Heart left ventricle (tissue), 16 donors: ENCODE results near the gene REEP5. TPM values are rescaled to one million over a fixed set of nuclear protein-coding genes. Genes with fewer than 3 reads are reported as not detected.

Source experiments
- ATAC-seq, 4 donors: fragments of 200-7000 bp; cut with Tn5 transposase; one replicate each; pipeline ENCODE4 v1.9.1; 2020 to 2022; ENCODE audit warnings: moderate library complexity in 4 of 4, mild to moderate bottlenecking in 3 of 4, moderate number of reproducible peaks in 1 of 4
- DNase-seq, 5 donors: peaks; one replicate each; pipeline ENCODE4 v3.0.0-alpha.2; 2020
- H3K27ac ChIP-seq, 12 donors: fragments of 200-600 bp; sonication (generic) in 4 of 12; one replicate each; pipeline versions ENCODE4 v1.5.0 to v1.8.0; 2016 to 2022; ENCODE audit warnings: mild to moderate bottlenecking in 2 of 12
- H3K27me3 ChIP-seq, 9 donors: fragments of 200-600 bp; sonication (generic) in 2 of 9; one replicate each; pipeline versions ENCODE4 v1.5.1 to v1.8.0; 2016 to 2022; ENCODE audit warnings: mild to moderate bottlenecking in 3 of 9
- H3K36me3 ChIP-seq, 9 donors: fragments of 200-600 bp; sonication (generic) in 2 of 9; one replicate each; pipeline versions ENCODE4 v1.5.0 to v1.8.0; 2018 to 2022; ENCODE audit warnings: mild to moderate bottlenecking in 2 of 9
- H3K4me1 ChIP-seq, 12 donors: fragments of 200-600 bp; sonication (generic) in 4 of 12; one replicate each; pipeline versions ENCODE4 v1.5.0 to v1.8.0; 2016 to 2022; ENCODE audit warnings: mild to moderate bottlenecking in 3 of 12
- H3K4me3 ChIP-seq, 12 donors: fragments of 200-600 bp; sonication (generic) in 4 of 12; one replicate each; pipeline versions ENCODE4 v1.5.0 to v1.8.0; 2017 to 2022; ENCODE audit warnings: mild to moderate bottlenecking in 9 of 12, moderate library complexity in 4 of 12
- H3K9me3 ChIP-seq, 12 donors: fragments of 200-600 bp; sonication (generic) in 4 of 12; one replicate each; pipeline versions ENCODE4 v1.5.0 to v1.8.0; 2016 to 2022; ENCODE audit warnings: mild to moderate bottlenecking in 1 of 12
- POLR2A ChIP-seq, 2 donors: fragments of 450-650 bp; IDR thresholded peaks; one replicate each; pipeline ENCODE4 v1.6.1; 2017; ENCODE audit warnings: antibody characterized with exemption in 2 of 2, mild to moderate bottlenecking in 2 of 2, moderate library complexity in 2 of 2
- WGBS, 4 donors: extraction: QIAGEN DNeasy Blood & Tissue Kit in 2 of 4; methylation state at CpG; one replicate each; pipeline versions ENCODE4 v1.1.5 to v1.1.7; 2013 to 2018; 5-methylcytosine and 5-hydroxymethylcytosine counted together
- intact Hi-C, 10 donors: fragments of 100-400 bp; cut with DNase I; formaldehyde crosslinking; loops; one replicate each; pipeline versions ENCODE4 v1.11.1 to v1.14.2; 2022
- polyA plus RNA-seq, 2 donors: library from polyadenylated mRNA; stranded (reverse); fragments of 200-250 nt; gene quantifications; one replicate each; pipeline ENCODE4 v1.2.3, GENCODE V29; 2013
- total RNA-seq, 9 donors: library from RNA; depleted of rRNA in 2 of 9; stranded (reverse); fragments of >200 nt in 2 of 9; fragmentation: NEBNext Ultra II Directional in 3 of 9; extraction: Animal tissue kit (Norgen Biotek cat#: 25700) in 3 of 9; gene quantifications; one replicate each; pipeline versions ENCODE4 v1.1.0 to v1.2.4, GENCODE V29; 2016 to 2023
- TF ChIP-seq, protein P1 (sequence below), 12 donors: fragments of 200-600 bp; sonication (generic) in 4 of 12; IDR thresholded peaks; one replicate each; pipeline versions ENCODE4 v1.5.0 to v1.8.0; 2018 to 2022; ENCODE audit warnings: antibody characterized with exemption in 12 of 12, mild to moderate bottlenecking in 5 of 12
- donor health status: ischemic (EF 13 %, LVEDD 7.1; RV severe dilation, severe dysfunction).
- donor health status: healthy with polysubstance abuse.
- donor health status: DM: no; HTN: yes; CAD: no.
- donor health status: DM: no; HTN: no; CAD: no.
- donor health status: ischemic (EF 25% LVEDD 6.9; RV normal size, moderate dysfunction).
- donor health status: ischemic (EF 25% LVEDD 5.7; RV mildly dilated, moderate dysfunction).
- donor health status: healthy.
- donor health status: DM: yes; HTN: yes; CAD: no.
- donor health status: ischemic (EF 35%, LVEDD 5.7; RV mildly dilated, moderate dysfunction).
- donor health status: nonischemic (EF 11% LVEDD 7.7; RV severe dilation, severe dysfunction).
- donor health status: DM: yes; HTN: yes; CAD: no.
- donor health status: PGD.
- donor health status: ischemic (EF 29% LVEDD 5.4; RV normal size, mild dysfunction).
- donor health status: nonischemic (EF 23%, LVEDD 6.1; RV moderate dilation, normal function).

Gene REEP5
- total and polyA plus RNA-seq, 11 donors = 93.5 to 187 (median 133) TPM

GRCh38 chr5:112869948-112870347 lies 52.1 kb downstream of the REEP5 start:
- intact Hi-C loops = loop anchor here in 2 of 10 donors (10.0 kb wide), 2 partner anchors 45 to 55 kb away; partner anchors contain the start of gene REEP5 (in 1 of the 2)
- H3K36me3 ChIP-seq = peaks cover 0 to 82% (median 68%) of the 10 kb centered on the region in 9 donors
- TF ChIP-seq, protein P1, sequence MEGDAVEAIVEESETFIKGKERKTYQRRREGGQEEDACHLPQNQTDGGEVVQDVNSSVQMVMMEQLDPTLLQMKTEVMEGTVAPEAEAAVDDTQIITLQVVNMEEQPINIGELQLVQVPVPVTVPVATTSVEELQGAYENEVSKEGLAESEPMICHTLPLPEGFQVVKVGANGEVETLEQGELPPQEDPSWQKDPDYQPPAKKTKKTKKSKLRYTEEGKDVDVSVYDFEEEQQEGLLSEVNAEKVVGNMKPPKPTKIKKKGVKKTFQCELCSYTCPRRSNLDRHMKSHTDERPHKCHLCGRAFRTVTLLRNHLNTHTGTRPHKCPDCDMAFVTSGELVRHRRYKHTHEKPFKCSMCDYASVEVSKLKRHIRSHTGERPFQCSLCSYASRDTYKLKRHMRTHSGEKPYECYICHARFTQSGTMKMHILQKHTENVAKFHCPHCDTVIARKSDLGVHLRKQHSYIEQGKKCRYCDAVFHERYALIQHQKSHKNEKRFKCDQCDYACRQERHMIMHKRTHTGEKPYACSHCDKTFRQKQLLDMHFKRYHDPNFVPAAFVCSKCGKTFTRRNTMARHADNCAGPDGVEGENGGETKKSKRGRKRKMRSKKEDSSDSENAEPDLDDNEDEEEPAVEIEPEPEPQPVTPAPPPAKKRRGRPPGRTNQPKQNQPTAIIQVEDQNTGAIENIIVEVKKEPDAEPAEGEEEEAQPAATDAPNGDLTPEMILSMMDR (IDR thresholded peaks at IDR 0.05) = no peak
- no peak for TF ChIP-seq POLR2A (IDR thresholded peaks at IDR 0.05)
- no peak overlapping the region for H3K4me3 ChIP-seq
- H3K27ac ChIP-seq = no peak overlapping the region
- no peaks in the 10 kb centered on the region for H3K9me3 ChIP-seq
- ATAC-seq (no peak), DNase-seq (no peak)
- H3K4me1 ChIP-seq = peaks cover 0 to 10% (median 0%) of the 10 kb centered on the region in 12 donors
- 96 to 100% (median 98%) methylated on average over 3 of the region's 3 CpGs for WGBS, 4 donors
- no peaks in the 10 kb centered on the region for H3K27me3 ChIP-seq

DNA sequence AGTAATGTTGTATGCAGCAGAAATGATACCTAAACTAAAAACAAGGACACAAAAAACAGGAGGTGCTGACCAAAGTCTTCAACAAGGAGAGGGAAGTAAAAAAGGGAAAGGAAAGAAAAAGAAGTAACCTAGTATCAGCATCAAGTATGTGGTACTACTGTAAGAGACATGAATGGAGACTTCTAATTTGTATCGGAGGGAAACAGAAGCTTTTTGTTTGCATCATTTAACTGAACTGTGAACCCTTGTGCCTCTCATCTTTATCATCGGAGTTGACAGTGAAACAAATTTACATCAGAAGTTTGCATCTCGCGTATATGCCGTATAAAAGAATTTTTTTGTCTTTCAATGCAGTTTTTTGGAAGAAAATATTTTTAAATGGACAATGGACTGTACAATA lies 54.6 kb downstream of the REEP5 start:
- Histone ChIP-seq H3K9me3 (no peaks in the 10 kb centered on the region), H3K27me3 (no peaks in the 10 kb centered on the region), H3K27ac (no peak overlapping the region), H3K36me3 (peaks cover 0 to 96% (median 85%) of the 10 kb centered on the region in 9 donors), H3K4me3 (no peak overlapping the region), H3K4me1 (peaks cover 0 to 30% (median 17%) of the 10 kb centered on the region in 12 donors)
- no peak for DNase-seq
- WGBS, 4 donors = 90 to 94% (median 93%) methylated on average over 5 of the region's 5 CpGs
- intact Hi-C loops = loop anchor here in 2 of 10 donors (10.0 kb wide), 2 partner anchors 47 to 57 kb away; partner anchors contain the start of gene REEP5 (in 1 of the 2)
- no peak for TF ChIP-seq POLR2A (IDR thresholded peaks at IDR 0.05)
- TF ChIP-seq, protein P1 (IDR thresholded peaks at IDR 0.05) = no peak
- no peak for ATAC-seq

GRCh38 chr5:112866739-112867138 lies 55.3 kb downstream of the REEP5 start:
- H3K27me3 ChIP-seq = no peaks in the 10 kb centered on the region
- H3K4me3 ChIP-seq = no peak overlapping the region
- ATAC-seq = no peak
- intact Hi-C loops = loop anchor here in 2 of 10 donors (10.0 kb wide), 2 partner anchors 48 to 58 kb away; partner anchors contain the start of gene REEP5 (in 1 of the 2)
- H3K4me1 ChIP-seq = peaks cover 0 to 37% (median 22%) of the 10 kb centered on the region in 12 donors
- H3K36me3 ChIP-seq = peaks cover 0 to 90% (median 84%) of the 10 kb centered on the region in 9 donors
- DNase-seq = no peak
- no peaks in the 10 kb centered on the region for H3K9me3 ChIP-seq
- no peak for TF ChIP-seq POLR2A (IDR thresholded peaks at IDR 0.05)
- TF ChIP-seq, protein P1 (IDR thresholded peaks at IDR 0.05) = no peak
- WGBS, 4 donors = 91 to 97% (median 94%) methylated on average over 2 of the region's 2 CpGs
- peak overlapping the region in 1 of 12 donors; percentile 3 for H3K27ac ChIP-seq

- Histone ChIP-seq H3K27ac (no peak overlapping the region), H3K4me3 (no peak overlapping the region), H3K9me3 (no peaks in the 10 kb centered on the region), H3K4me1 (peaks cover 0 to 45% (median 26%) of the 10 kb centered on the region in 12 donors), H3K27me3 (no peaks in the 10 kb centered on the region), H3K36me3 (peaks cover 0 to 77% (median 72%) of the 10 kb centered on the region in 9 donors)
- intact Hi-C loops = loop anchor here in 2 of 10 donors (10.0 kb wide), 2 partner anchors 50 to 60 kb away; partner anchors contain the start of gene REEP5 (in 1 of the 2)
- TF ChIP-seq, protein P1 (IDR thresholded peaks at IDR 0.05) = no peak
- TF ChIP-seq POLR2A (IDR thresholded peaks at IDR 0.05) = no peak
- DNase-seq (no peak), ATAC-seq (no peak)
- 89 to 94% (median 92%) methylated on average over 3 of the region's 3 CpGs for WGBS, 4 donors
Measured at GRCh38 chr5:112865128-112865527, 56.9 kb downstream of the REEP5 start.
